Heart left ventricle (tissue), 16 donors: Measurements from ENCODE around the gene CD68. TPM values are rescaled to one million over a fixed set of nuclear protein-coding genes. Genes with fewer than 3 reads are reported as not detected.
A peak's percentile ranks its signal among the peaks of the same experiment; 100 is the strongest.

Source experiments
- ATAC-seq, 4 donors: fragments of 200-7000 bp; cut with Tn5 transposase; one replicate each; pipeline ENCODE4 v1.9.1; 2020 to 2022; ENCODE audit warnings: moderate library complexity in 4 of 4, mild to moderate bottlenecking in 3 of 4, moderate number of reproducible peaks in 1 of 4
- DNase-seq, 5 donors: peaks; one replicate each; pipeline ENCODE4 v3.0.0-alpha.2; 2020
- H3K27ac ChIP-seq, 12 donors: fragments of 200-600 bp; sonication (generic) in 4 of 12; one replicate each; pipeline versions ENCODE4 v1.5.0 to v1.8.0; 2016 to 2022; ENCODE audit warnings: mild to moderate bottlenecking in 2 of 12
- H3K27me3 ChIP-seq, 9 donors: fragments of 200-600 bp; sonication (generic) in 2 of 9; one replicate each; pipeline versions ENCODE4 v1.5.1 to v1.8.0; 2016 to 2022; ENCODE audit warnings: mild to moderate bottlenecking in 3 of 9
- H3K36me3 ChIP-seq, 9 donors: fragments of 200-600 bp; sonication (generic) in 2 of 9; one replicate each; pipeline versions ENCODE4 v1.5.0 to v1.8.0; 2018 to 2022; ENCODE audit warnings: mild to moderate bottlenecking in 2 of 9
- H3K4me1 ChIP-seq, 12 donors: fragments of 200-600 bp; sonication (generic) in 4 of 12; one replicate each; pipeline versions ENCODE4 v1.5.0 to v1.8.0; 2016 to 2022; ENCODE audit warnings: mild to moderate bottlenecking in 3 of 12
- H3K4me3 ChIP-seq, 12 donors: fragments of 200-600 bp; sonication (generic) in 4 of 12; one replicate each; pipeline versions ENCODE4 v1.5.0 to v1.8.0; 2017 to 2022; ENCODE audit warnings: mild to moderate bottlenecking in 9 of 12, moderate library complexity in 4 of 12
- H3K9me3 ChIP-seq, 12 donors: fragments of 200-600 bp; sonication (generic) in 4 of 12; one replicate each; pipeline versions ENCODE4 v1.5.0 to v1.8.0; 2016 to 2022; ENCODE audit warnings: mild to moderate bottlenecking in 1 of 12
- CTCF ChIP-seq, 12 donors: fragments of 200-600 bp; sonication (generic) in 4 of 12; IDR thresholded peaks; one replicate each; pipeline versions ENCODE4 v1.5.0 to v1.8.0; 2018 to 2022; ENCODE audit warnings: antibody characterized with exemption in 12 of 12, mild to moderate bottlenecking in 5 of 12
- POLR2A ChIP-seq, 2 donors: fragments of 450-650 bp; IDR thresholded peaks; one replicate each; pipeline ENCODE4 v1.6.1; 2017; ENCODE audit warnings: antibody characterized with exemption in 2 of 2, mild to moderate bottlenecking in 2 of 2, moderate library complexity in 2 of 2
- WGBS, 4 donors: extraction: QIAGEN DNeasy Blood & Tissue Kit in 2 of 4; methylation state at CpG; one replicate each; pipeline versions ENCODE4 v1.1.5 to v1.1.7; 2013 to 2018; 5-methylcytosine and 5-hydroxymethylcytosine counted together
- intact Hi-C, 10 donors: fragments of 100-400 bp; cut with DNase I; formaldehyde crosslinking; loops; one replicate each; pipeline versions ENCODE4 v1.11.1 to v1.14.2; 2022
- polyA plus RNA-seq, 2 donors: library from polyadenylated mRNA; stranded (reverse); fragments of 200-250 nt; gene quantifications; one replicate each; pipeline ENCODE4 v1.2.3, GENCODE V29; 2013
- total RNA-seq, 9 donors: library from RNA; depleted of rRNA in 2 of 9; stranded (reverse); fragments of >200 nt in 2 of 9; fragmentation: NEBNext Ultra II Directional in 3 of 9; extraction: Animal tissue kit (Norgen Biotek cat#: 25700) in 3 of 9; gene quantifications; one replicate each; pipeline versions ENCODE4 v1.1.0 to v1.2.4, GENCODE V29; 2016 to 2023
- donor health status: ischemic (EF 13 %, LVEDD 7.1; RV severe dilation, severe dysfunction).
- donor health status: healthy with polysubstance abuse.
- donor health status: DM: no; HTN: yes; CAD: no.
- donor health status: DM: no; HTN: no; CAD: no.
- donor health status: ischemic (EF 25% LVEDD 6.9; RV normal size, moderate dysfunction).
- donor health status: ischemic (EF 25% LVEDD 5.7; RV mildly dilated, moderate dysfunction).
- donor health status: healthy.
- donor health status: DM: yes; HTN: yes; CAD: no.
- donor health status: ischemic (EF 35%, LVEDD 5.7; RV mildly dilated, moderate dysfunction).
- donor health status: nonischemic (EF 11% LVEDD 7.7; RV severe dilation, severe dysfunction).
- donor health status: DM: yes; HTN: yes; CAD: no.
- donor health status: PGD.
- donor health status: ischemic (EF 29% LVEDD 5.4; RV normal size, mild dysfunction).
- donor health status: nonischemic (EF 23%, LVEDD 6.1; RV moderate dilation, normal function).

CD68 gene
- total and polyA plus RNA-seq, 11 donors, result 9.9 to 324 (median 22.5) TPM

GRCh38 chr17:7577327-7578199 lies 1.9 kb upstream of the CD68 start:
- intact Hi-C loops, result loop anchor here in 4 of 10 donors (10.0 kb wide), 4 partner anchors 223 to 343 kb away; partner anchors contain the start of genes CTDNEP1 (in 1 of the 4), DVL2 (in 1 of the 4), ELP5 (in 1 of the 4) and GABARAP (in 1 of the 4)
- Histone ChIP-seq H3K27me3 (no peaks in the 10 kb centered on the region), H3K36me3 (peaks cover 8 to 71% (median 53%) of the 10 kb centered on the region in 9 donors), H3K27ac (peak overlapping the region in 1 of 12 donors; percentile 96), H3K9me3 (no peaks in the 10 kb centered on the region), H3K4me3 (peak overlapping the region in 1 of 12 donors; percentile 69), H3K4me1 (peaks cover 12 to 82% (median 41%) of the 10 kb centered on the region in 12 donors)
- no peak for DNase-seq
- no peak for ATAC-seq
- TF ChIP-seq CTCF (IDR thresholded peaks at IDR 0.05), result no peak
- TF ChIP-seq POLR2A (IDR thresholded peaks at IDR 0.05), result no peak
- WGBS, 4 donors, result 76 to 78% (median 77%) methylated on average over 16 to 17 of the region's 17 CpGs

- H3K4me3 ChIP-seq, result peak overlapping the region in 9 of 12 donors; percentile 22 to 69 (median 38)
- 71 to 82% (median 74%) methylated on average over 12 of the region's 12 CpGs for WGBS, 4 donors
- intact Hi-C loops, result loop anchor here in 7 of 10 donors (5.0 to 10.0 kb wide), 6 partner anchors 107 to 345 kb away; partner anchors contain the start of genes KCTD11 (in 4 of the 7), TMEM95 (in 3 of the 7), CTDNEP1 (in 1 of the 7) and DVL2 (in 1 of the 7)
Observed at GRCh38 chr17:7579834-7580603, 581 bp downstream of the CD68 start.

More at GRCh38 chr17:7579834-7580603, 581 bp downstream of the CD68 start:
- DNase-seq (peak in 1 of 5 donors; percentile 30), ATAC-seq (no peak)
- TF ChIP-seq POLR2A (IDR thresholded peaks at IDR 0.05) (no peak), CTCF (IDR thresholded peaks at IDR 0.05) (no peak)
- no peaks in the 10 kb centered on the region for H3K9me3 ChIP-seq
- H3K27ac ChIP-seq, result peak overlapping the region; percentile 47 to 96 (median 78)
- H3K4me1 ChIP-seq, result peaks cover 9 to 86% (median 43%) of the 10 kb centered on the region in 12 donors
- H3K36me3 ChIP-seq, result peaks cover 3 to 58% (median 42%) of the 10 kb centered on the region in 9 donors
- H3K27me3 ChIP-seq, result no peaks in the 10 kb centered on the region
